T-helper 1 cell treated with Interleukin-12 subunit alpha and Interleukin-12 subunit beta and Interleukin-4 antibody, amounts not matched to agents 30 μg/mL and 1 μg/mL, for 36 hours (primary cell): ENCODE measurements around the gene COQ8B.

Source experiments
- H3K27ac Mint-ChIP-seq: one replicate; pipeline ENCODE4 v1.8.0; 2021; ENCODE audit warnings: mild to moderate bottlenecking, mixed read lengths
- H3K27me3 Mint-ChIP-seq: one replicate; pipeline ENCODE4 v1.8.0; 2021; ENCODE audit warnings: low read depth, mixed read lengths
- H3K36me3 Mint-ChIP-seq: one replicate; pipeline ENCODE4 v1.8.0; 2021; ENCODE audit warnings: low read depth, mixed read lengths
- H3K4me1 Mint-ChIP-seq: one replicate; pipeline ENCODE4 v1.8.0; 2021; ENCODE audit warnings: low read depth, mixed read lengths
- H3K4me3 Mint-ChIP-seq: one replicate; pipeline ENCODE4 v1.8.0; 2021; ENCODE audit warnings: mild to moderate bottlenecking, moderate library complexity, mixed read lengths
- H3K9me3 Mint-ChIP-seq: one replicate; pipeline ENCODE4 v1.8.0; 2021; ENCODE audit warnings: mixed read lengths

Gene COQ8B

DNA sequence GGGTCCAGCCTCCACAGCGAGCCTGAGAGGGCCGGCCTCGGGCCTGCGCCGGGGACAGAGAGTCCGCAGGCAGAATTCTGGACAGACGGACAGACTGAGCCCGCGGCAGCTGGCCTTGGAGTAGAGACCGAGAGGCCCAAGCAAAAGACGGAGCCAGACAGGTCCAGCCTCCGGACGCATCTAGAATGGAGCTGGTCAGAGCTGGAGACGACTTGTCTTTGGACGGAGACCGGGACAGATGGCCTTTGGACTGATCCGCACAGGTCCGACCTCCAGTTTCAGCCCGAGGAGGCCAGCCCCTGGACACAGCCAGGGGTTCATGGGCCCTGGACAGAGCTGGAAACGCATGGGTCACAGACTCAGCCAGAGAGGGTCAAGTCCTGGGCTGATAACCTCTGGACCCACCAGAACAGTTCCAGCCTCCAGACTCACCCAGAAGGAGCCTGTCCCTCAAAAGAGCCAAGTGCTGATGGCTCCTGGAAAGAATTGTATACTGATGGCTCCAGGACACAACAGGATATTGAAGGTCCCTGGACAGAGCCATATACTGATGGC lies 716 bp upstream of the COQ8B start:
- no peaks in the 10 kb centered on the region for H3K27me3 Mint-ChIP-seq
- H3K4me1 Mint-ChIP-seq, result peaks cover 50% of the 10 kb centered on the region
- peak overlapping the region; percentile 69 for H3K27ac Mint-ChIP-seq
- H3K36me3 Mint-ChIP-seq, result peaks cover 17% of the 10 kb centered on the region
- H3K9me3 Mint-ChIP-seq, result no peaks in the 10 kb centered on the region
- H3K4me3 Mint-ChIP-seq, result peak overlapping the region; percentile 76

DNA sequence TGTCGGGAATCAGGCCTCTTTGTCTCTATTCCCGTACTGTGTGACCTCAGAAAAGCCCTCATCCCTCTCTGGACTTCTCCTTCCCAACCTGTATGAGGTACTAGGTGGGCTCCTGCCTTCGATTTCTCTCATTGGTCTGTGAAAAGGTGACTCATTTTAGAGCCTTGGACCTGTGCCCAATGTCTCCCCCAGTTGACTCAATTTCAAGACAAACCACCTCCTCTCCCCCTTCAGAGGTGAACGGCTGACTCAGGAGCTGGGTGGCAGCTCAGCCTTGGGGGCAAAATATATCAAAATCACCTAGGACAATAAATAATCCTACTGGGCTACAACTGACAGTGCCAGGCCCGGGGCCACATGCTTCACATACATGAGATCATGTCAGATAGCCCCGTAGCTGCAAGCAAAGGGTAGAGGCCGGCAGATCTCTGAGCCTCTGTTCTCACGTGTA lies 630 bp downstream of the COQ8B start:
- peaks cover 51% of the 10 kb centered on the region for H3K4me1 Mint-ChIP-seq
- H3K9me3 Mint-ChIP-seq, result no peaks in the 10 kb centered on the region
- H3K27ac Mint-ChIP-seq, result peak overlapping the region; percentile 95
- peak overlapping the region; percentile 83 for H3K4me3 Mint-ChIP-seq
- peaks cover 17% of the 10 kb centered on the region for H3K36me3 Mint-ChIP-seq
- H3K27me3 Mint-ChIP-seq, result no peaks in the 10 kb centered on the region

DNA sequence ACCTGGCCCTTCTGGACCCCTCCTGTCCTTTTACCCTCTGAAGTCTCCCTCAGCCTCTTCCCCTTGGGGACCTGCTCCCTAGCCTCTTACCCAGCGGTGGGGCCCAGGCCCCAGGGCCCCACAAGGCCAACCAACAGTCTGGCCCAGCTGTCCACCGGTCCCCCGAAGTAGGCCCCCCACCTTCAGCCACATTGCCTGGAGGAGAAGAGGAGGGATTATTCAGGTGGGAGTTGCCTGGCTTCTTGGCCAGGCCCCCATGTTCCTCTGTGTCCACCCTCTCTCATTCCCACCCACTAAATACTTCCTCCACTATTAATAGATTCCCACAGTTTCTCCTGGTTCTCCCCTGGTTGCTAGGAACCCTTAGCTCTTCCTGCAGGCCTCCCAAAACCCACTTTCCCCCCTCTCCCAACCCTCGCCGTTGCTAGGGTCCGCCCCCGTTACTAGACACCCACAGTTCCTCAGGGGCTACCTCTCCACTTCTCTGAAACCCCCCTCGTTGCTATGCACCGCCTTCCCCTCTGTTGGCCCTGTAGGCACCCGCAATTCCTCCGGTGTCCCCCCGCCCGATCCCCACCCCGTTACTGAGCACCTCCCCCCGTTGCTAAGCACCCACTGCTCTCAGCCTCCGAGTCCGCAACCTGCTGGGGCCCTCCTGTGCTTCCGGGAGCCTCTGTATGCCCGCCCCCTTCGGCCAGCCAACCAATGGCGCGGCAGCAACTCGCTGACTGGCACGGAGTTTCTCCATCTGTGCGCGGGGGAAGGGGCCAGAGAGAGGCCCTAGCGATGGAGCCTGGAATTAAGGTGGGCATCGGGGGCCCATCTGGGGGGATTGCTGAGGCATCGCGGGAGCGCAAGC lies 2.0 kb downstream of the COQ8B start:
- Mint-ChIP-seq H3K9me3 (no peaks in the 10 kb centered on the region), H3K27ac (peak overlapping the region; percentile 95), H3K36me3 (peaks cover 14% of the 10 kb centered on the region), H3K27me3 (no peaks in the 10 kb centered on the region), H3K4me3 (peak overlapping the region; percentile 83), H3K4me1 (peaks cover 38% of the 10 kb centered on the region)

DNA sequence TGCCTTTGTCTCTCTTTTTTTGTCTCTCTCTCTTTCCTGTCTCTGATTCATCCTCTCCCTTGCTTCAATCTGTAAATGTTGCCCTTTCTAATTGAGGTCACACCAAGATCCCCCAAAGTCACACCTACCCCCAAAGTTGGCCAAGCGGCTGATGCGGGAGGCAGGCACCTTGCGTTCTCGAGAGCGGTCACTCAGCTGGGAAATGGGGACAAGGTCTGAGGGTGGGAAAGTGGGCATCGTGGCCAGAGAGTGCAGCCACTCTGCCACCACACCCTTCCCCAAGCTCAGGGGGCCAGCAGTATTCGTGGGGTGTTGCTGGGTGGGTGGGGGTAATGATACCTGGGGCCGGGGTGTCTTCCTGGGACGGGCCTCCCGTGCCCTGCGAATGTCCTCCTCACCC lies 2.7 kb downstream of the COQ8B start:
- Mint-ChIP-seq H3K9me3 (no peaks in the 10 kb centered on the region), H3K4me3 (peak overlapping the region; percentile 55), H3K36me3 (peaks cover 15% of the 10 kb centered on the region), H3K27me3 (no peaks in the 10 kb centered on the region), H3K27ac (peak overlapping the region; percentile 22), H3K4me1 (peaks cover 36% of the 10 kb centered on the region)

DNA sequence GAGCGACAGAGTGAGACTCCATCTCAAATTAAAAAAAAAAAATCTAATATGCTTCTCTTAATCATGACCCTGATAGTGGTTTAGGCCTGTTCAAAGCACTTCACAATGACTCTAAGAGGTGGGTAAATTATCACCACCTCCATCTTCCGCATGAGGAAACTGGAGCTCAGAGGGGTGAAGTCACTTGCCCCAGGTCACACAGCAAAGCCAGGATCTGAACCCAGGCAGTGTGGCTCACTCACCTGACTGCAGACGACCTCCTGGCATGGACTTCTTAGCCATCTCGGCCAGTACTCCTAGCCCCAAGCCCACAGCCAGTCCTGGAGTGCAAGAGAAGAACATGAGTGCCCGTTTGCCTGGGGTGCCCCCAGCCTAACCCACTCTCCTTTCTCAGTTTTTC lies 6.9 kb downstream of the COQ8B start:
- Mint-ChIP-seq H3K36me3 (peaks cover 24% of the 10 kb centered on the region), H3K4me3 (no peak overlapping the region), H3K27ac (no peak overlapping the region), H3K4me1 (peaks cover 15% of the 10 kb centered on the region), H3K27me3 (no peaks in the 10 kb centered on the region), H3K9me3 (no peaks in the 10 kb centered on the region)

DNA sequence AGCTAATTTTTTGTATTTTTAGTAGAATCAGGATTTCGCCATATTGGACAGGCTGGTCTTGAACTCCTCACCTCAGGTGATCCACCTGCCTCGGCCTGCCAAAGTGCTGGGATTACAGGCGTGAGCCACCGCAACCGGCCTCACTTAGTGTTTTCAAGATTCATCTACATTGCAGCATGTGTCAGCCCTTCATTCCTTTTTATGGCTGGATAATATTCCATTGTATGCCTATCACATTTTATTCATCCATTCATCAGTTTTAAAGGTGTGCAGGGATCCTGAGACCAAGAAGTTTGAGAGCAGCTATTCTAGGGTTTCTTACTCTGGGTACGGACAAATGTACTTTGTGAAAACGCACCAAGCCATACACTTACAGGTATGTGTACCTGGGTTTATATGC lies 9.1 kb downstream of the COQ8B start:
- Mint-ChIP-seq H3K27me3 (no peaks in the 10 kb centered on the region), H3K4me3 (no peak overlapping the region), H3K9me3 (no peaks in the 10 kb centered on the region), H3K27ac (no peak overlapping the region), H3K4me1 (peaks cover 7% of the 10 kb centered on the region), H3K36me3 (peaks cover 29% of the 10 kb centered on the region)

DNA sequence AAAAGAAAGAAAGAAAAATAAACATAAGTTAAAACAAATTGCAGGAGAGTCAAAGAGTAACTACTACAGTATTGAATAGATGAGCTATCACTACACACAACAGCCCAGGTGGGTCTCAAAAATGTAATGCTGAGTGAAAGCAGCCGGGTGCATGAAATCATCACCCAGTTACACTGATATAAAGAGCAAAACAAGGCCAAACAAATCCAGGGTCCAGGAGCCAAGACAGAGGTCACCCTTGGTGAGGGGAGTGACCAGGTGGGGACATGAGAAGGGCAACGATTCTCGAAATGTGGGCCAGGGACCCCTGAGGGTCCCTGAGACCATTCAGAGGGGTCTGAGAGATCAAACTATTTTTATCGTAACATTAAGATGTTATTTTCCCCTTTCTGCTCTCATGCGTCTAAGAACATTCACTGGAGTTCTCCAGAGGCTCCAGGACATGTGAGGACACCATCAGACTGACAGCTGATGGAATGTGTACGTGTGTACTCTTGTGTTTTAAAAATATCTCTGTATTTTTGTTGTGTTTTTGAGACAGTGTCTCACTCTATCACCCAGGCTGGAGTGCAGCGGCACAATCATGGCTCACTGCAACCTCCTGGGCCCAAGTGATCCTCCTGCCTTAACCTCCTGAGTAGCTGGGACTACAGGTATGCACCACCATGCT lies 10.6 kb downstream of the COQ8B start:
- Mint-ChIP-seq H3K4me1 (no peaks in the 10 kb centered on the region), H3K4me3 (no peak overlapping the region), H3K9me3 (no peaks in the 10 kb centered on the region), H3K36me3 (peaks cover 27% of the 10 kb centered on the region), H3K27ac (no peak overlapping the region), H3K27me3 (no peaks in the 10 kb centered on the region)

DNA sequence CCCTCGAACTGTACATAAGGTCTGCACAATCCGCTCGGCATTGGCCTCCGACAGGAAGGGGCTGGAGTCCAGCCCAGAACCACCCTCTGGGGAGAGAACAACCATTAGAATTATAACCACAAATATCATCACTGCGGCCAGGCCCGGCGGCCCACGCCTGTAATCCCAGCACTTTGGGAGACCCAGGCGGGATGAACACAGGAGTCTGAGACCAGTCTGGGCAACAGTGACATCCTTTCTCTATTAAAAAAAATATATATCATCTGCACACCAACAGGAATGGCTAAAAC lies 11.4 kb downstream of the COQ8B start:
- Mint-ChIP-seq H3K4me3 (no peak overlapping the region), H3K27me3 (no peaks in the 10 kb centered on the region), H3K36me3 (peaks cover 29% of the 10 kb centered on the region), H3K4me1 (no peaks in the 10 kb centered on the region), H3K9me3 (no peaks in the 10 kb centered on the region), H3K27ac (no peak overlapping the region)

DNA sequence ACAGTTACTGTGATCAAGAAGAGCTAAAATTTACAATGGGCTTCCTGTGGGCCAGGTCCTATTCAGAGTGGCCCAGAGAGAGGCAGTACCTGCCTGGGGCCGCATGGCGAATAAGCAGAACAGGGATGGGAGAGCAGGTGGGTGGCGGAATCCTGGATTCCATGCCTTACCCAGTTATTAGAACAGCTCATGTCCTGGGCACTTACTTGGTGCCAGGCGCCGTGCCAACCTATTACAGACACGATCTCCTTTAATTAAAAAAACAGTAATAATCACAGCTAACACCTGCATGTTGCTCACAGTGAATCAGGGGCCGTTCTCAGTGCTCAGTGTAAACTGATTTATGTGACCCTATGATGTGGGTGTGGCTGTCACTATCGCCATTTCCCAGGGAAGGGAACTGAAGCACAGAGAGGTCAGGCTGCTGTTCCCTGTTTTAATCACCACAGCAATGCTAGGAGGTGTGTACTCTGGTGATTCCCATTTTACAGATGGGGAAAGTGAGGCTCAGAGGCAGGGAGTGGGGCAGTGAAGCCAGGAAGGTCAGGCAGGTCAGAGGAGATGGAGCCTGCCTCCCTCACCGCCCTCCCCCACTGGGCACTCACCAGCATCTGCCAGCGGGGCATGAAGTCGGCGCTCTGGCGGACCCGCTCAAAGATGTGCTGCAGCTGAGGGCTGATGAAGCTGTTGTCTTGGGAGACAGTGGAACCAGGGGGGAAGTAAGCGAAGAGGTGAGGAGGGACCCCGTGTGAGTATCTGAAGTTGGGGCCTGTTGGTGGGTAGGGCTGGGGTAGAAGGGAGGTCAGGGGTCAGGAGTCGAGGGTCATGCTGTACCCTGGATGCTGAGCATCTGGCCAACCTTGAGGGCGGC lies 12.0 kb downstream of the COQ8B start:
- Mint-ChIP-seq H3K36me3 (peaks cover 29% of the 10 kb centered on the region), H3K4me3 (no peak overlapping the region), H3K4me1 (no peaks in the 10 kb centered on the region), H3K27me3 (no peaks in the 10 kb centered on the region), H3K9me3 (no peaks in the 10 kb centered on the region), H3K27ac (no peak overlapping the region)

DNA sequence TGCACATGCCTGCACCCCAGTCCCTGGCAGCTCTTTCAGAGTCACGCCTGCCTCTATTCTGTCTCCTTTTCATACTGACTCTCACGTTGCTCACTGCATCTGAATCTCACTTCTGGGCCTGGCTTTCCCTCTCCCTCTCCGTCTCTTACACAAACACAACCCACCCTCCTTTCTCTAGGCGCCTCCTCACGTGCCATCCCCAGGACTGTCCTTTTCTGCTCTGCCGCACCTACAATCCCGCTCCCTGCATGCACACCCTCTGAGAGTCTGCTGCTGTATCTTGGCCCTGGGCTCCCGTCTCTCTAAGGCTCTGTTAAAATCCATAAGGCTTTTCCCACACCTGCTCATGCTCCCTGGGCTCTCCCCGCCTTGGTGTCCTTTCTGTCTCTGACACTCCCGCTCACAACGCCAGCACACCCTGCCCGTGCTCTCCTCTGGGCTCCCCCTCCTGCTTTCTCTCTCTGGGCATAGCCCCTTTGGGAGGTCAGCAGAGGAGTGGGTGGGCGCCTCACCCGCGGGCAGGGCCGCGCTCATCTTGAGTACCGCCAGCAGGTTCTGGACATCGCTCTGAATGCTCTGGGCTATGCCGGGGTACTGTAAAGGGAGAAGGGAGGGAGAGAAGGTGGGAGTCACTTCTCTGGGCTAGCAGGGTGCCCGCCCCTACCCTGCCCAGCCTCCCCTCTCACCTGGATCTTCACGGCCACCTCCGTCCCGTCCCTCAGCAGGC lies 13.5 kb downstream of the COQ8B start:
- Mint-ChIP-seq H3K27ac (no peak overlapping the region), H3K4me3 (no peak overlapping the region), H3K4me1 (no peaks in the 10 kb centered on the region), H3K9me3 (no peaks in the 10 kb centered on the region), H3K36me3 (peaks cover 28% of the 10 kb centered on the region), H3K27me3 (no peaks in the 10 kb centered on the region)

DNA sequence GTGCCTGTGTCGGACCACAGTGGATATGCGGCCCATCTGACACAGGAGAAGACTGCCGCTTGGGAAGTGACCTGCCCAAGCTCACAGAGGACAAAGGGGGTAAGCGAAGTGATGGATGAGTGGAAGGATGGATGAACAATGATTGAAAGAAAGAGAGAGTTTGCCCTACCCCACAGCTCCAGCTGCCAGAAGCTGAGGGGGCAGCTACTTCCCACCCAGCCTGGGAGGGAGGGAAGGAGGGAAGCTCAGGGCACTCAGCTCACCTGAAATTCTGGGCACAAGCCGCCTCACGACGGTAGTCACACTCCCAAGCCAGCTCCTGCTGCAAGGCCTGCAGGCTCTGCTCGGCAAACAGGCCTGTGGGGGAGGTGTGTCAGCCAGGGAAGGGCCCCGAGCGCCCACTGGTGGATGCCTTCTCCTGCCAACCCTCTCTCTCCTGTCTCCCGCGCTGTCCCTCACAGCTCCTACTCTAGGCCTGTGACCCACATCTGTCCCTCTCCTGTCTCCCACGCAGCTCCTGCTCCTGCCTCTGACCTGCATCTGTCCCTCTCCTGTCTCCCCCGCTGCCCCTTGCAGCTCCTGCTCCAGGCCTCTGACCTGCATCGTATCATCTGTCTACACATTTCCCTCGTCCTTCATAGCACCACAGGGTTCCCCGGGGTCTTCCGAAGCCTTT lies 14.2 kb downstream of the COQ8B start:
- Mint-ChIP-seq H3K27me3 (no peaks in the 10 kb centered on the region), H3K9me3 (no peaks in the 10 kb centered on the region), H3K36me3 (peaks cover 28% of the 10 kb centered on the region), H3K4me3 (no peak overlapping the region), H3K4me1 (no peaks in the 10 kb centered on the region), H3K27ac (no peak overlapping the region)

DNA sequence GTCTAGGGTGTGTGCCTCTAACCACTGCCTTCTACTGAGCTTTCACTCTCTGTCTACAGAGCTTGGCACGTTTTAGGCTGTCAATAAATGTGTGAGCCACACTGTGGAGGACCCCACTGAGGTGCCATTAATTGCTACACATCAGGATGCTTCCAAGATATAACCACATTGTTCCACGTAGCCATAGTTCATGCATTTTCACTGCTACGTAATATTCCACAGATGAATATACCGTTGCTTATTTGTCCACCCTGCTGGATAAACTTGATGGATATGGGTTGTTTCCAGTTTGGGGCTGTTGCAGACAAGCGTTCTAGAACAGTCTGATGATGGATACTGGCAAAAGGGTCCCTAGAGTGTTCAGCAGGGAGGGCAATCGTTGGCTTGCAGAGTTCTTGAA lies 14.9 kb downstream of the COQ8B start:
- no peaks in the 10 kb centered on the region for H3K9me3 Mint-ChIP-seq
- H3K27ac Mint-ChIP-seq, result no peak overlapping the region
- peaks cover 27% of the 10 kb centered on the region for H3K36me3 Mint-ChIP-seq
- no peak overlapping the region for H3K4me3 Mint-ChIP-seq
- no peaks in the 10 kb centered on the region for H3K27me3 Mint-ChIP-seq
- no peaks in the 10 kb centered on the region for H3K4me1 Mint-ChIP-seq

DNA sequence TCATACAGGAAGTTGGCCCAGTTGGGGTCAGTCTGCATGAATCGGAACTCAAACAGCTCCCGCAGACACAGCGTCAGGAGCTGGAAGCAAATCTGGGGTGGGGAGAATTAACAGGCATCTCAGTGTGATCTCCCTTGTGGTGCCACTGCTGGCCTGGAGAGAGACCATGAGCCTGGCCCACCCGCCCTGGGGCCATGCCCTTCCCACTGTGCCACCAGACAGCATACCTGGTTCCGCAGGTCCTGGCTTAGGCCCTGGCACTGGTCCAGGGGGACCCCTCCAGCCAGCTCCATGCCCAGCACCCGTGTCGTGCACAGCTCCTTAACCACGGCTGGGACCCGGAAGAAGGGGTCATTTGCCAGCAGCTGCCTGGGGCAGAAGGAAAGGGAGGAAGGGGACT lies 16.6 kb downstream of the COQ8B start:
- peaks cover 27% of the 10 kb centered on the region for H3K36me3 Mint-ChIP-seq
- no peaks in the 10 kb centered on the region for H3K4me1 Mint-ChIP-seq
- no peaks in the 10 kb centered on the region for H3K9me3 Mint-ChIP-seq
- no peak overlapping the region for H3K27ac Mint-ChIP-seq
- H3K27me3 Mint-ChIP-seq, result no peaks in the 10 kb centered on the region
- H3K4me3 Mint-ChIP-seq, result no peak overlapping the region
